PFSK-1 (cell line): Measurements from ENCODE around the gene PACS2.

Source experiments
- FOXP2 ChIP-seq: optimal IDR thresholded peaks from 2 replicates; pipeline ENCODE3; 2011; ENCODE audit warnings: borderline replicate concordance, control low read depth, inconsistent platforms; ENCODE audit not compliant: insufficient read depth; ENCODE audit errors: extremely low read length, extremely low read depth
- POLR2AphosphoS5 ChIP-seq: IDR thresholded peaks from 2 replicates; pipeline ENCODE4 v1.6.1; 2012; ENCODE audit warnings: low read depth, mild to moderate bottlenecking, control low read depth, low read length, moderate library complexity
- REST ChIP-seq, 2 experiments: IDR thresholded peaks; 2 replicates each; pipeline versions ENCODE4 v1.6.1 to v1.8.0; 2011 to 2012; ENCODE audit warnings: low read depth in 2 of 2, low read length in 2 of 2, control low read depth in 1 of 2, inconsistent platforms in 1 of 2, mild to moderate bottlenecking in 1 of 2, moderate library complexity in 1 of 2; ENCODE audit not compliant: insufficient read depth in 1 of 2
- SIN3A ChIP-seq: IDR thresholded peaks from 2 replicates; pipeline ENCODE4 v1.6.1; 2012; ENCODE audit warnings: mild to moderate bottlenecking, low read length, moderate library complexity, borderline replicate concordance; ENCODE audit not compliant: insufficient read depth
- TAF1 ChIP-seq: IDR thresholded peaks from 2 replicates; pipeline ENCODE4 v1.6.1; 2012; ENCODE audit warnings: low read length, control low read depth, borderline replicate concordance; ENCODE audit not compliant: insufficient read depth

GRCh38 chr14:105324080-105324778, 9.7 kb downstream of the PACS2 start:
- TF ChIP-seq FOXP2: no peak
- no peak for TF ChIP-seq TAF1
- no peak for TF ChIP-seq POLR2AphosphoS5
- TF ChIP-seq REST (IDR thresholded peaks at IDR 0.05; ENCODE audit: insufficient read depth in 1 of 2, low read depth in 2 of 2, low read length in 2 of 2): no peak
- no peak for TF ChIP-seq SIN3A
